NCI-H2081 (cell line): ENCODE results near the gene MED10.

Experiments
- DNase-seq, 2 experiments: peaks; one replicate each; lab custom pipeline; 2025; lab: John Stamatoyannopoulos, UW

Gene MED10

DNA sequence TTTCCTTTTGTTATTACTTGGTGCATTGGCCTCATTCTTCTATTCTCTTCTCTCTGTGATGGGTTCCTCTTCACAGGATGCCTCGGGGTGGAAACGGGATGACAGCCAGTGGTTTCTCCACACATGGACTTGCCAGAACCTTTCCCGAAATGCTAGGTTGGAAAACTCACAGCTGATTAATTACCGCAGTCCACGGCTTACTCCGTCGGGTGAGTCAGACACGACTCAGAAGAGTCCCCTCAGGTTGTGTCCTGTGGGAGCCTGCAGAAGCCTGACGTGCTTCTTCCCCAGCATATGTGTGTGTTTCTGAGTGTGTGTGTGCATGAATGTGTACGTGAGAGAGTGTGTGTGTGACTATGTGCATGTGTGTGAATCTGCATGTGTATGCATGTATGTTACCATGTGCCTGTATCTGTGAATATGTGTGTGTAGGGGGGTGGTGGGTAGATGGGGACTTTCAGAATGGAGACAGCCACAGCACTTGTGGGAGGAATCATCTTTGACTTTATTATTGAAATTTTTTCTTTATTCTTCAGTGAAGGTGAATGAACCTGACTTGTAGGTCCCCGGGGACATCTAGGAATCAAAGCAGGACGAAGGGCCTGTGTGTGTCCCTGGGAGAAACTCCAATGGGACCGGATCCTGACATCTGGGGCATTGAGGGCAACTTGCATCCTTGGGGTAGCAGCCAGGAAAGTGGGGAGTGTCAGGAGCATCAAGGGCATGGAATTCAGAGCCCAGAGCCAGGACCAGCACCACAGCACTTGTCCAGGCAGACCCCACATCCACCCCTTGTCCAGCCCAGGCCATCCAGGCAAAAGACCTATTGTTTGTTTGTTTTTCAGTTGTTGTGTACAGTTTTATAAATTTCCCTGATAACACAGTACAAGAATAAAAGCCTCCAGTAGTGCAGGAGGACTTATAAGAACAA lies 21.9 kb upstream of the MED10 start:
- DNase-seq, result no peak

DNA sequence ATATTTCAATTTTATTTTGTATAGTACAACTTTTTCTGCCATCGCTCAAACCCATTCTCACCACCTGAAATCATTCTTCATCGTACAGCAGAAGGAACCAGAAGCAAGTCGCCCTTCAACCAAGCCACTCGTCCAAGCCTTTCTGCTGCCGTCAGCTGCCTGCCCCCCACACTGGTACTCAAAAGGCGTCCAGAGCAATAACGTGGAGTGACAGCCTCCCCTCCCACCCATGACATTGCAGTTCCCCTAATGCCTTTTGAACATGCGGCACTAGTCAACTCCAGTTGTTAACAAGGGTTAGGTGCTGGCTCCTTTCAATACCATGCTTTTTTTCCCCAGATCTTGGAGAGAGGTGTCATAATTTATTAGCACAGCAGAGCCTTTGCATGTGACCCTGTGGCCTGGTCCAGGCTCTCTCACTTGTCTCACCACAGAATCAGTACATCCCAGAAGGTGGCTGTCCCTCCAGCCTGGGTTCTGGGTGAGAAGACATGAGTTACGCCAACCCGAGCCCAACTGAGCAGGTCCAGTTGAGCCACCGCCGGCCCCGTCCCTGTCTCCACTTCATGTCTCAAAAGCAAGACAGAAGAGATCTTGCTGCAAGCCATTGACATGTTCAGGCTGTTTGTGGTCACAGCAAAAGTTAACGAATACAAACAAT lies 20.4 kb upstream of the MED10 start:
- DNase-seq, result no peak

DNA sequence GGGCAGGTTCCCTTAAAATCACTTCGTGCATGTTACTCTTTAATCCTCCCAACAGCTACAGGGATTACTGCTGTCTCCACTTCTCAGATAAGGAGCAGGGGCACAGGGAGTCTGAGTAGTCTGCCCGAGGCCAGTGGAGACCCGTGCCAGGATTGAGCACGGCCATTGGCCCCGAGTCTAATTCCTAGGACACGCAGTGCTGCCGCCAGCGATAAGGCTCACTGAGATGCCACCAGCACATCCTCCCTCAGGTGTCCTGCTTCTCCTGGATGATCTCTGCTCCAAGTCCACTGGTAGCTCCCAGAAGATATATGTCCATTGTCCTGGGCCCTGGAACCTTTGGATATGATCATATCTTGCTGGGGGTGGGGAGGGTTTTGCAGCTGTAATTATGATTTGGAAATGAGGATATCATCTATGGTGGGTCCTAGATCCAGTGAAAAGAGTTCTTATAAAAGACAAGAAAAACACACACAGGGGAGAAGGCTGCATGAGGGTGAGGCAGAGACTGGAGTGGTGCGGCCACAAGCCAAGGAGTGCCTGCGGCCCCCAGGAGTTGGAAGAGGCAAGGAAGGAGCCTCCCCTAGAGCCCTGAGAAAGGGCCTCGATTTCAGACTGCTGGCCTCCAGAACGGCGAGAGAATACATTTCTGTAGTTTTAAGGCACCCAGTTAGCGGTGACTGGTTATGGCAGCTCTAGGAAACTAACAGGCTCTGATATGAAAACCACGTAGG lies 19.4 kb upstream of the MED10 start:
- no peak for DNase-seq

DNA sequence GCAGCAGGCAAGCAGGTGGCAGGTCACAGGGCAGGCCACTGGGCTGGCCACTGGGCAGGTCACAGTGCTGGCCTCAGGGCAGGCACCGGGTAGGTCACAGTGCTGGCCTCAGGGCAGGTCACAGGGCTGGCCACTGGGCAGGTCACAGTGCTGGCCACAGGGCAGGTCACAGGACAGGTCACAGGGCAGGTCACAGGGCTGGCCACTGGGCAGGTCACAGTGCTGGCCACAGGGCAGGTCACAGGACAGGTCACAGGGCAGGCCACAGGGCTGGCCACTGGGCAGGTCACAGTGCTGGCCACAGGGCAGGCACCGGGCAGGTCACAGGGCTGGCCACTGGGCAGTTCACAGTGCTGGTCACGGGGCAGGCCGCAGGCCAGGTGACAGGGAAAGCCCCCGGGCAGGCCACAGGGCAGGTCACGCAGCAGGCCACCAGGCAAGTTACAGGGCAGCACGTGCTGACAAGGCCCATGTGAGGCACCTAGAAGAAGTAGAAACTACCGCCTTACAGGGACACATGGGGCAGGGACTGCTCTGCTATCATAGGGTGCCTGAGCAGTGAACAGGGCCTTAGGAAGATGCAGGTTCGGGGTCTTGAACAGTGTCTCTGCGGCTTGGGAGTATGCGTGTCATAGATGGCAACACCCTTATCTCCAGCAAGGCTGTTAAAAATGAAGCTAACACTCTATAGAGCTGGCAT lies 18.6 kb upstream of the MED10 start:
- DNase-seq, result no peak

DNA sequence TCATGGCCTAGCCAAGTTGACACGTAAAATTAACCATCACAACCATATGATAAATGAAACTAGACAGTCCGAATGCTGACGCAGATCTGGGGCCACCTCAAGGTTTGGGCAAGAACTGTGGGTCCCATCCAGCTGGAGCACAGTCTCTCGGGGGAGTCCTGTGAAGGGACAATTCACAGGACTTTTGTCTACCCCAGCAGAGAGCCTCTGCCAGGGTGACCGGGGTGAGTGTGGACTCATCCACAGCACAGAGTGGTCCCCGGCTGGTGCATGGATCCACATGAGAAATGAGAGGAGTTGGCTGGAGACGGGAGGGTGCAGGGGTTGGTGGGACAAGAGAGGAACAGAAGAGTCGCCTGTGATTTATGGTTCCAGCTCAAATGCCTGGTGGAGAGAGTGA lies 17.7 kb upstream of the MED10 start:
- DNase-seq, result no peak

GRCh38 chr5:6395621-6396020 lies 17.3 kb upstream of the MED10 start:
- no peak for DNase-seq

DNA sequence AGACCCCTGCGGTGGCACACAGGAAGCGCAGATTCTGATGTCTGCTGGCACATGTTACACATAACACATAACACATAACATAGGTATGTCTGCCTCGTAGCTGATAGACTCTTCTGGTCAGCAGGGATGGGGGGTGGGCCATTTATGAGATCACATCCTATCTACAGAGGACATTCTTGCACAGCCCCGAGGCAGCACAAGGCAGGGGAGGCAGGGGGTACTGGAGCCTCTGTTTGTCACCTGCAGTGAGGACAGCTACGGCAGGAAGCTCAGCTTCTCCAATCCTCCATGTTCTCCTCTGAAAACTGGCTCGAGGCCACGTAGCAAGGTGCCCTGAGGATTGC lies 16.7 kb upstream of the MED10 start:
- DNase-seq, result no peak

GRCh38 chr5:6394429-6395101 lies 16.2 kb upstream of the MED10 start:
- no peak for DNase-seq

DNA sequence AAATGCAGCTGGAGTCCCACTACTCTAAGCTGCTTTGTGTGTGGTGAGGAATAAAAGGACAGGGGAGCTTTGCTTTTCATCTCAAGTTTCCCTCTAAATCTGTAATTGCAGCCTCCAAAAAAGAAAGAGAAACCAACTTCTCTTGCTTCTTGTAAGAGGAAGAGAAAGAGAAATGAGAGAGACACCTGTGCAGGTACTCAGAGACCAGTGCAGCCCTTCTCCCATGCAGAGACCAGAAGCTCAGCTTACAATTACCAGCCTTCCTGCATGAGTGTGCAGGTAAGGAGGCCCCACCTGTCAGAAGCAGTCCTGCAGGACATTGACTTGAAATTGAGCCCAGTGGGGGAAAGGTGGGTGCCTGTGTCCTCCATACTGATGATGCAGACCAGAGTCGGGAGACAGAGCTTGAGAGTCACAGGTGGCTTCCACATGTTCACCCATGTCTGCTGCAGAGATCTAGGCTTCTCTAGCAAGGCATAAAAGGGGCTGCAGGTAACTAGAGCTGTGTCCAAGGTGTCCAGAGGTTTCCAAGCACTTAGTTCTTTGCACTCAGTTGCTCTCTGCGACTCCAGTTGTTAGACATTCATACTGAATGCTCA lies 15.3 kb upstream of the MED10 start:
- no peak for DNase-seq

DNA sequence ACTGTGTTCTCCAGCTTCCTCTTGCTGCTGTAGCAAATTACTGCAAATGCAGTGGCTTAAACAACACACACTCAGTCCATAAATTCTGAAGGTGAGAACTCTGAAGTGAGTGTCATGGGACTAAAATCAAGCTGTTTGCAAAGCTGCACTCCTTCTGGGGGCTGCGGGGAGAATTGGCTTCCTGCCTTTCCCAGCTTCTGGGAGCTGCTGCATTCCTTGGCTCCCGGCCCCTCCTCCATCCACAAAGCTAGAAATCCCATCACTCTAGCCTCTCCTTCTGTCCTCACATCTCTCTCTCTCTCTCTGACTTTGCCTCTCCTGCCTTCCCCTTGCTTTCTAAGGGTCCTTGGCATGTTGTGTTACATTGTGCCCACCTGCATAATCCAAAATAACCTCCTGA lies 14.2 kb upstream of the MED10 start:
- DNase-seq, result no peak

DNA sequence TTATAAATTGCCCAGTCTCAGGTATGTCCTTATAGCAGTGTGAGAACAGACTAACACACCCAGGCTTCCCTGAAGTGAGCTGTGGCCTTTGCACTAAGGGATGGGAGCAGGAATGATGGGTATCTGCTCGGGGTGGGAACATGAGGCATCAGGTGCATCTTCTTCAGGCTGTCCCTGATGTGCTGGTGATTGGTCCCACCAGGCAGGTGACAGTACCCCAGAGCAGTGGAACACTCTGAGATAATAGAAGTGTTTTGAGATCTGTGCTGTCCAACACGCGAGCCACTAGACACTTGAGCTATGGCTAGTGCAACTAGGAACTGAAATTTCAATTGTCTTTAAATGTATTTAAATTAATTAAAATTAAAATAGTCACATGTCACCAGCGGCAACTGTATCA lies 12.8 kb upstream of the MED10 start:
- DNase-seq, result no peak

DNA sequence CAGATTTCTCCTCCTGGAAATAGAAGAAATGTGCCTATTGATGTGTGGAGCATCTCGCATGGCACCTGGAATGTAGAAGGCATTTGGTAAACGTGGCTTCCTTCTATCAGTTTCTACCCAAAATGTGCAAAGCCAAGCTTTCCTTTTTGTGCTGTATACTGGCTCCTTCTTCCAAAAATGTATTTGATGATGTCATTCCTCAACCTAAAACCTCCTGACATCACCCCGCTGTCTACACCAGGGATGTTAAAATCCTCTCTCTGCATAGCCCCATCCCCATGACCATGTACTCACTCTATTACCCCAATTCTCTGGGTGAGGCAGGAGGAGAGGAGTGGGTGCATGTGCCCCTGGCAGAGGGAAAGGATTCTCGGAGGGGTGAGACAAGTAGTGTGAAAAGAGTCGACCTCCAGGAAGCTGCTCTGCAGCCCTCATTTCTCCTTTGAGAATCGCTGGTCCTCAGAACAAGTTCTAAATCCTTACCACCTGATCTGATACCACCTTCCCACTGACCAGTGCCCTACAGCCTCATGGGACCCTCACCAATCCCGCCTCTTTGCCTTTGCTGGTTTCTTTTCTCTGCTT lies 11.7 kb upstream of the MED10 start:
- DNase-seq, result no peak

DNA sequence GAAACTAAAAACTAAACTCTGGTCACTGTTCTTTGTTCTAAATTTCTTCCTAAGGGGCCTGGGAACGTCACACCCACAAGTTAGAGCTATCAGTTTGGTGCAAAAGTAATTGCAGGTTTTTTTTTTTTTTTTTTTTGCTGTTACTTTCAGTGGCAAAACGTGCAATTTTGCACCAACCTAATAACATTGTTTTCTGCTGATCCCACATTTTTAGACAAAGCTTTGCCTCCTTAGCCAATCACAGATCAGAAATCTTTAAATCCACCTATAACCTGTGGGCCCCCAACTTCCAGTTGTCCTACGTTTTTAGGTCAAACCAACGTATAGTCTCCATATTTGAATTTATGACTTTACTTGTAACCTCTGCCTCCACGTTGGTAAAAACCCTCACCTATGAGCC lies 11.1 kb upstream of the MED10 start:
- no peak for DNase-seq

DNA sequence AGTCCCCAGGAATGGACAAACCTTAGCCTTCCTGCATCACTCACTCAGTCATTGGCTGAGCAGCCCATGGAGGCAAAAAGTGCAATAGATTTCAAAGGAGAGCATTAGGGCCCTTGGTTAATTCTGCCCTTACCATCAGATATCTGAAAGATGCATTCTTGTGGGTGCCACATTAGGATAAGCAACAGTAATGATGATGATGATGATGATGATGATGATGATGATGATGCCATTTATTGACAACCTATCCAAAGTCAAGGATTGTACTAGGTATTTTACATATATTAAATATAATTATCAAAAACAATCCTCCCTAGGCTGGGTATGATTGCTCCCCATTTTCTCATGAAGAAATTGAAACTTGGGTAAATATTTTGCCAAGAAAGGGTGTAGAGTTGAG lies 9.6 kb upstream of the MED10 start:
- DNase-seq, result no peak

DNA sequence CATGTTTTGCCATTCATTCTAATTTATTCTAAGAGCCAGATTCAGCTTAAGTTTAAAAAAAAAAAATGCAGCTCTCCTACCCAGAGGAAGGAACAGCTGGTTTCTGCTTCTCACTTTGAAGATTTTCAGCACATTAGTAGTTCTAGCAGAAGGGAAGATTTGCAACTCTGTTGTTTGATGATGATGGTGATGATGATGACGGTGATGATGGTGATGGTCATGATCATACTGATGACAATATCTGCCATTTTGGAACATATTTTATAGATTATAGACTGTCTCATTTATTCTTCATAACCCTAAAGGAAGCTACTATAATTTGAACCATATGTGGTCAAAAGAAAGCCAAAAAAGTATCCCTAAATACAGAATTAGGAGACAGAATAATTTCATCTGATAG lies 7.9 kb upstream of the MED10 start:
- DNase-seq, result no peak

- DNase-seq, result no peak
Observed at GRCh38 chr5:6384856-6385255, 6.5 kb upstream of the MED10 start.

- DNase-seq, result peak in 1 of 2 experiments; percentile 25
Observed at GRCh38 chr5:6383376-6383775, 5.0 kb upstream of the MED10 start.

GRCh38 chr5:6379246-6379645 lies 899 bp upstream of the MED10 start:
- no peak for DNase-seq

GRCh38 chr5:6378766-6379103 lies 388 bp upstream of the MED10 start:
- no peak for DNase-seq

- DNase-seq, result no peak
Observed at GRCh38 chr5:6377582-6377904, 804 bp downstream of the MED10 start.

- peak in 1 of 2 experiments; percentile 59 for DNase-seq
Observed at GRCh38 chr5:6376974-6377520, 1.3 kb downstream of the MED10 start.
